Right atrium auricular region (tissue), 2 donors: Measurements from ENCODE around the gene CACNA1B. TPM values are rescaled to one million over a fixed set of nuclear protein-coding genes. Genes with fewer than 3 reads are reported as not detected.
A peak's percentile ranks its signal among the peaks of the same experiment; 100 is the strongest.

ENCODE experiments used
- DNase-seq: peaks from one replicate; pipeline ENCODE4 v3.0.0-alpha.2; 2019; ENCODE audit warnings: low spot score
- H3K27ac ChIP-seq, 2 donors: fragments of 200-600 bp; sonication (generic); 1 replicate in 1 of 2; 2 replicates in 1 of 2; pipeline ENCODE4 v1.5.1; 2016 to 2019
- H3K27me3 ChIP-seq, 2 donors: fragments of 200-600 bp; sonication (generic); one replicate each; pipeline versions ENCODE4 v1.5.1 to v1.6.0; 2017 to 2019
- H3K36me3 ChIP-seq: fragments of 200-600 bp; sonication (generic); one replicate; pipeline ENCODE4 v1.5.1; 2016
- H3K4me1 ChIP-seq, 2 donors: fragments of 200-600 bp; sonication (generic); one replicate each; pipeline versions ENCODE4 v1.5.1 to v1.6.0; 2017 to 2019
- H3K4me3 ChIP-seq, 2 donors: fragments of 200-600 bp; sonication (generic); 1 replicate in 1 of 2; 2 replicates in 1 of 2; pipeline ENCODE4 v1.5.1; 2017 to 2019; ENCODE audit warnings: mild to moderate bottlenecking in 1 of 2, moderate library complexity in 1 of 2
- H3K9me3 ChIP-seq, 2 donors: fragments of 200-600 bp; sonication (generic); one replicate each; pipeline ENCODE4 v1.5.1; 2019
- total RNA-seq, 2 donors: library from RNA; depleted of rRNA; stranded (reverse); fragments of >200 nt; gene quantifications; one replicate each; pipeline ENCODE4 v1.1.0, GENCODE V29; 2016
- TF ChIP-seq, protein P1 (sequence below), 2 donors: fragments of 200-600 bp; sonication (generic); IDR thresholded peaks; one replicate each; pipeline ENCODE4 v1.5.1; 2019; ENCODE audit warnings: antibody characterized with exemption in 2 of 2

CACNA1B gene
- total RNA-seq, 2 donors from 2014 or later: 0.04 to 0.41 TPM

DNA sequence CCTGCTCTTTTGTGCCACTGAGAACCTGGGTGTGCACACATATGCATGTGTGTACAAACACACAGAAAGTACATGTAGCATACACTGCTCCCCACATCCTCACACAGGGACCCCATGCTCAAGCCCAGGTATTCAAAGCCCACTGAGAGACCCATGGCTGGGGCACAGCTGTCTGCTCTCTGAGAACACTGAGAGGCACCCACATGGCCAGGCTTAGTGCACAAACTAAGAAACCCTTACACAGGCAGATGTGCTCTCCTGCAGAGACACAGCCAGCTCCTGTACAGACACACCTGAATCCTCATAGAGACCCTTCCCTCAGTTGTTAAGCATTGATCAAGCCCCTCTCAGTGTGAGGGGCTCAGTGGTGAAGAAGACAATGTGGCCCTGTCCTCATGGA lies 92.5 kb downstream of the CACNA1B start:
- DNase-seq: no peak
- Histone ChIP-seq H3K27ac (no peak overlapping the region), H3K4me3 (no peak overlapping the region), H3K9me3 (no peaks in the 10 kb centered on the region), H3K27me3 (no peaks in the 10 kb centered on the region), H3K36me3 (no peaks in the 10 kb centered on the region), H3K4me1 (no peaks in the 10 kb centered on the region)
- TF ChIP-seq, protein P1, sequence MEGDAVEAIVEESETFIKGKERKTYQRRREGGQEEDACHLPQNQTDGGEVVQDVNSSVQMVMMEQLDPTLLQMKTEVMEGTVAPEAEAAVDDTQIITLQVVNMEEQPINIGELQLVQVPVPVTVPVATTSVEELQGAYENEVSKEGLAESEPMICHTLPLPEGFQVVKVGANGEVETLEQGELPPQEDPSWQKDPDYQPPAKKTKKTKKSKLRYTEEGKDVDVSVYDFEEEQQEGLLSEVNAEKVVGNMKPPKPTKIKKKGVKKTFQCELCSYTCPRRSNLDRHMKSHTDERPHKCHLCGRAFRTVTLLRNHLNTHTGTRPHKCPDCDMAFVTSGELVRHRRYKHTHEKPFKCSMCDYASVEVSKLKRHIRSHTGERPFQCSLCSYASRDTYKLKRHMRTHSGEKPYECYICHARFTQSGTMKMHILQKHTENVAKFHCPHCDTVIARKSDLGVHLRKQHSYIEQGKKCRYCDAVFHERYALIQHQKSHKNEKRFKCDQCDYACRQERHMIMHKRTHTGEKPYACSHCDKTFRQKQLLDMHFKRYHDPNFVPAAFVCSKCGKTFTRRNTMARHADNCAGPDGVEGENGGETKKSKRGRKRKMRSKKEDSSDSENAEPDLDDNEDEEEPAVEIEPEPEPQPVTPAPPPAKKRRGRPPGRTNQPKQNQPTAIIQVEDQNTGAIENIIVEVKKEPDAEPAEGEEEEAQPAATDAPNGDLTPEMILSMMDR (IDR thresholded peaks at IDR 0.05): no peak

GRCh38 chr9:137970686-137971476 lies 93.3 kb downstream of the CACNA1B start:
- Histone ChIP-seq H3K36me3 (no peaks in the 10 kb centered on the region), H3K27ac (no peak overlapping the region), H3K4me3 (no peak overlapping the region), H3K27me3 (no peaks in the 10 kb centered on the region), H3K4me1 (no peaks in the 10 kb centered on the region), H3K9me3 (no peaks in the 10 kb centered on the region)
- TF ChIP-seq, protein P1 (IDR thresholded peaks at IDR 0.05): no peak
- peak; percentile 28 for DNase-seq

DNA sequence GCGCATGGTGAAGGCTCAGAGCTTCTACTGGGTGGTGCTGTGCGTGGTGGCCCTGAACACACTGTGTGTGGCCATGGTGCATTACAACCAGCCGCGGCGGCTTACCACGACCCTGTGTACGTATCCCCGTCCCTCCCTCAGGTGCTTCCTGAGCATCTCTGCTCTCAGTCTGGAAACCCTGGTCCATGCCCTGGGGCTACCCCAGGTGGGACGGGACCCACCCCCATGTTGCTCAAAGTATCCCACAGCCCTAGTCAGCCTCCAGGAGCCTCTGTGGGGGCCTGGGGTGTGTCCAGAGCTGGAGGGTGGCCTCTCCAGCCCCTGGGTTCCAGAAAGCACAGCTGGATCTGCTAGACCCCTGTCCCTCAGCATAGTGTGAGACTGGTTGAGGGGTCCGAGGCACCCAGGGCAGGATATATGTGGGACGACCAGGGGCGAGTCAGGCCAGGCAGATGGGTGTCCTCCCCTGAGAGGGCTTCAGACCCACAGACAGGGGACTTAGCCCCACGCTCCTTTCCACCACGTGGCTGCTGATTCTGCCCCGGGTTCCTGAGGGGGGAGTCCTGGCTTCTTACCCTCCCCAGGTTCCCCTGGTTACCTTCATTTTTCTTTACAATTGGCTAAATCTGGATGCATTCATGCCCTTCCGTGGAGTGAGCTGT lies 94.0 kb downstream of the CACNA1B start:
- H3K4me1 ChIP-seq: no peaks in the 10 kb centered on the region
- no peaks in the 10 kb centered on the region for H3K27me3 ChIP-seq
- DNase-seq: peak; percentile 47
- H3K4me3 ChIP-seq: no peak overlapping the region
- H3K9me3 ChIP-seq: no peaks in the 10 kb centered on the region
- no peaks in the 10 kb centered on the region for H3K36me3 ChIP-seq
- H3K27ac ChIP-seq: no peak overlapping the region
- TF ChIP-seq, protein P1 (IDR thresholded peaks at IDR 0.05): no peak

- no peaks in the 10 kb centered on the region for H3K4me1 ChIP-seq
- H3K9me3 ChIP-seq: no peaks in the 10 kb centered on the region
- H3K36me3 ChIP-seq: no peaks in the 10 kb centered on the region
- no peaks in the 10 kb centered on the region for H3K27me3 ChIP-seq
- DNase-seq: peak; percentile 30
- TF ChIP-seq, protein P1 (IDR thresholded peaks at IDR 0.05): no peak
- H3K4me3 ChIP-seq: no peak overlapping the region
- H3K27ac ChIP-seq: no peak overlapping the region
Observed at GRCh38 chr9:137972355-137972987, 94.9 kb downstream of the CACNA1B start.

- no peaks in the 10 kb centered on the region for H3K4me1 ChIP-seq
- no peak for DNase-seq
- H3K27ac ChIP-seq: no peak overlapping the region
- no peak overlapping the region for H3K4me3 ChIP-seq
- H3K36me3 ChIP-seq: no peaks in the 10 kb centered on the region
- no peaks in the 10 kb centered on the region for H3K9me3 ChIP-seq
- TF ChIP-seq, protein P1 (IDR thresholded peaks at IDR 0.05): no peak
- H3K27me3 ChIP-seq: no peaks in the 10 kb centered on the region
Observed at GRCh38 chr9:137972988-137973470, 95.4 kb downstream of the CACNA1B start.
